GM12878 (cell line): ENCODE results near the gene DHFR. TPM values are rescaled to one million over a fixed set of nuclear protein-coding genes. Genes with fewer than 3 reads are reported as not detected.
A peak's percentile ranks its signal among the peaks of the same experiment; 100 is the strongest.

Experiments
- ATAC-seq: fragments of 200-7000 bp; cut with Tn5 transposase; 3 replicates; pipeline ENCODE4 v1.9.1; 2020; ENCODE audit warnings: mild to moderate bottlenecking, moderate library complexity
- BruUV-seq: library from RNA; stranded (reverse); fragments of 400-500 nt; replicated peaks from 2 replicates; lab custom pipeline; 2021; lab: Mats Ljungman, UMichigan
- CTCF ChIA-PET: fragments of 300-600 bp; sonication (Branson Sonifier 250); formaldehyde crosslinking; extraction: SDS; loops from one replicate; lab custom pipeline; 2021; ENCODE audit warnings: inconsistent platforms; lab: Yijun Ruan, JAX
- POLR2A ChIA-PET: fragments of 350-600 bp; formaldehyde crosslinking; extraction: SDS; loops from one replicate; lab custom pipeline; 2021; ENCODE audit warnings: inconsistent platforms; lab: Charles Lee
- RAD21 ChIA-PET: fragments of 300-600 bp; sonication (Branson Sonifier 250); formaldehyde crosslinking; loops from one replicate; lab custom pipeline; 2023; ENCODE audit warnings: antibody characterized with exemption; ENCODE audit not compliant: unreplicated experiment; lab: Charles Lee
- SMC1A ChIA-PET: fragments of 300-600 bp; sonication (Branson Sonifier 250); formaldehyde crosslinking; loops from one replicate; lab custom pipeline; 2023; ENCODE audit not compliant: unreplicated experiment, uncharacterized antibody; lab: Charles Lee
- DNase-seq: peaks from one replicate; pipeline ENCODE4 v3.0.0-alpha.2; 2011; ENCODE audit warnings: low read depth, low spot score
- FAIRE-seq: peaks from 3 replicates; lab custom pipeline; 2011; peaks lifted over from hg19 to GRCh38; lab: Jason Lieb, UNC
- H2AFZ ChIP-seq: 2 replicates; pipeline ENCODE4 v1.6.0; 2011; ENCODE audit warnings: low read depth, low read length, control low read depth; ENCODE audit not compliant: control insufficient read depth
- H3K27ac ChIP-seq: 2 replicates; pipeline ENCODE4 v1.5.1; 2011; ENCODE audit warnings: control low read depth; ENCODE audit not compliant: control insufficient read depth, insufficient read depth
- H3K27me3 ChIP-seq, 2 experiments: replicated peaks in 1 of 2; 2 replicates each; pipeline versions ENCODE4 v1.6.0 to v1.6.1; 2011; ENCODE audit warnings: low read length in 1 of 2; ENCODE audit not compliant: control insufficient read depth in 2 of 2, insufficient read depth in 2 of 2
- H3K36me3 ChIP-seq, 2 experiments: 2 replicates each; pipeline ENCODE4 v1.5.1; 2011; ENCODE audit warnings: low read length in 1 of 2; ENCODE audit not compliant: control insufficient read depth in 2 of 2, insufficient read depth in 2 of 2
- H3K4me1 ChIP-seq: 2 replicates; pipeline ENCODE4 v1.6.1; 2011; ENCODE audit warnings: mild to moderate bottlenecking, low read length, moderate library complexity, mixed read lengths; ENCODE audit not compliant: control insufficient read depth, insufficient read depth
- H3K4me2 ChIP-seq: 2 replicates; pipeline ENCODE4 v1.6.0; 2011; ENCODE audit warnings: control low read depth; ENCODE audit not compliant: control insufficient read depth, insufficient read depth
- H3K4me3 ChIP-seq: fragments of 200-600 bp; sonication (generic); 2 replicates; pipeline ENCODE4 v1.5.1; 2016
- H3K79me2 ChIP-seq: 2 replicates; pipeline ENCODE4 v1.6.0; 2011; ENCODE audit warnings: low read length; ENCODE audit not compliant: control insufficient read depth, insufficient read depth
- H3K9ac ChIP-seq: 2 replicates; pipeline ENCODE4 v1.8.0; 2011; ENCODE audit warnings: low read length, control low read depth, mixed read lengths; ENCODE audit not compliant: control insufficient read depth, insufficient read depth
- H3K9me3 ChIP-seq: replicated peaks from 3 replicates; pipeline ENCODE4 v1.5.1; 2011; ENCODE audit warnings: mild to moderate bottlenecking, low read length; ENCODE audit not compliant: control insufficient read depth, insufficient read depth
- H4K20me1 ChIP-seq: 2 replicates; pipeline ENCODE4 v1.6.0; 2011; ENCODE audit not compliant: control insufficient read depth, insufficient read depth
- CEBPZ ChIP-seq: fragments of 150-350 bp; IDR thresholded peaks from 2 replicates; pipeline ENCODE4 v1.6.1; 2016; ENCODE audit warnings: low read depth, low read length
- CHD1 ChIP-seq: IDR thresholded peaks from 2 replicates; pipeline ENCODE4 v1.6.1; 2012; ENCODE audit warnings: low read depth, low read length, improper control_type of control experiment
- CTCF ChIP-seq, 3 experiments: IDR thresholded peaks in 2 of 3; conservative IDR thresholded peaks in 1 of 3; 2 replicates each; pipeline ENCODE4 v1.5.1; 2011; ENCODE audit warnings: low read depth in 3 of 3, low read length in 3 of 3, mild to moderate bottlenecking in 3 of 3, control low read depth in 2 of 3, moderate library complexity in 2 of 3, inconsistent platforms in 1 of 3, mixed read lengths in 1 of 3; ENCODE audit not compliant: control insufficient read depth in 2 of 3, insufficient read depth in 1 of 3; ENCODE audit errors: extremely low read depth in 1 of 3
- EZH2 ChIP-seq: IDR thresholded peaks from 2 replicates; pipeline ENCODE4 v1.6.1; 2012; ENCODE audit warnings: low read depth, mild to moderate bottlenecking, control low read depth, inconsistent platforms, low read length, borderline replicate concordance; ENCODE audit not compliant: control insufficient read depth
- IRF4 ChIP-seq: IDR thresholded peaks from 2 replicates; pipeline ENCODE4 v1.6.1; 2011; ENCODE audit warnings: low read depth, low read length
- JUNB ChIP-seq: IDR thresholded peaks from 2 replicates; pipeline ENCODE4 v1.6.1; 2016; ENCODE audit warnings: antibody characterized with exemption, mild to moderate bottlenecking
- KAT2A ChIP-seq: conservative IDR thresholded peaks from 2 replicates; pipeline ENCODE4 v1.6.1; 2011; ENCODE audit warnings: low read depth, low read length; ENCODE audit not compliant: control insufficient read depth
- MYC ChIP-seq: IDR thresholded peaks from 2 replicates; pipeline ENCODE4 v1.6.1; 2011; ENCODE audit warnings: mild to moderate bottlenecking, low read length, moderate library complexity, inconsistent platforms; ENCODE audit not compliant: insufficient read depth, insufficient replicate concordance, insufficient read length, severe bottlenecking
- NBN ChIP-seq: fragments of 450-650 bp; IDR thresholded peaks from 2 replicates; pipeline ENCODE4 v1.6.1; 2016
- SUZ12 ChIP-seq: fragments of 200-600 bp; sonication (generic); IDR thresholded peaks from one replicate; pipeline ENCODE4 v1.6.1; 2018; ENCODE audit warnings: antibody characterized with exemption, mild to moderate bottlenecking; ENCODE audit not compliant: unreplicated experiment
- TCF7 ChIP-seq: IDR thresholded peaks from 2 replicates; pipeline ENCODE4 v1.6.1; 2014; ENCODE audit warnings: antibody characterized with exemption, borderline replicate concordance
- ZNF384 ChIP-seq: IDR thresholded peaks from 2 replicates; pipeline ENCODE4 v1.6.1; 2012; ENCODE audit warnings: low read depth, mild to moderate bottlenecking, low read length, improper control_type of control experiment, borderline replicate concordance
- WGBS: methylation state at CpG from one replicate; pipeline ENCODE4 v1.1.6; 2016; ENCODE audit warnings: low lambda C conversion rate; ENCODE audit not compliant: insufficient replicate concordance, insufficient coverage; ENCODE audit errors: missing lambda C conversion rate; 5-methylcytosine and 5-hydroxymethylcytosine counted together
- in situ Hi-C: fragments of 300-500 bp; cut with MboI; formaldehyde crosslinking; loops from 9 replicates; pipeline ENCODE4 v1.14.3; 2018; ENCODE audit warnings: mixed read lengths
- intact Hi-C: fragments of 100-400 bp; cut with micrococcal nuclease; formaldehyde crosslinking; loops from one replicate; pipeline ENCODE4 v1.14.2; 2022; ENCODE audit not compliant: unreplicated experiment
- polyA plus RNA-seq, 11 experiments: library from polyadenylated mRNA; depleted of rRNA in 4 of 11; unstranded in 6 of 11; stranded (reverse) in 5 of 11; fragments of >200 nt; fragmentation: Nextera tagmentation in 4 of 11; fragmentation: Illumina TruSeq in 1 of 11; extraction: Ambion mirVana in 4 of 11; extraction: Trizol in 1 of 11; gene quantifications; 1 replicate in 1 of 11; 2 replicates in 10 of 11; pipeline versions ENCODE4 v1.2.1 to v1.2.3, GENCODE V29; 2011 to 2016; ENCODE audit warnings: inconsistent platforms in 2 of 11, missing spikeins in 2 of 11, low read depth in 1 of 11
- small RNA-seq: library from RNA; depleted of rRNA; stranded (forward); fragments of <200 nt; gene quantifications from one replicate; pipeline ENCODE3, GENCODE V24; 2014
- total RNA-seq, 4 experiments: library from RNA; depleted of rRNA in 3 of 4; stranded (reverse); fragments of >200 nt in 3 of 4; fragmentation: Illumina TruSeq in 1 of 4; extraction: Trizol in 1 of 4; gene quantifications; 2 replicates each; pipeline versions ENCODE4 v1.2.1 to v1.2.3, GENCODE V29; 2013 to 2021

DHFR gene
- total and polyA plus RNA-seq, 10 of the 15 experiments (the other 5 are each of a cell fraction or from before 2014, with no cell fraction given): 57.9 to 143 (median 71.4) TPM

DNA sequence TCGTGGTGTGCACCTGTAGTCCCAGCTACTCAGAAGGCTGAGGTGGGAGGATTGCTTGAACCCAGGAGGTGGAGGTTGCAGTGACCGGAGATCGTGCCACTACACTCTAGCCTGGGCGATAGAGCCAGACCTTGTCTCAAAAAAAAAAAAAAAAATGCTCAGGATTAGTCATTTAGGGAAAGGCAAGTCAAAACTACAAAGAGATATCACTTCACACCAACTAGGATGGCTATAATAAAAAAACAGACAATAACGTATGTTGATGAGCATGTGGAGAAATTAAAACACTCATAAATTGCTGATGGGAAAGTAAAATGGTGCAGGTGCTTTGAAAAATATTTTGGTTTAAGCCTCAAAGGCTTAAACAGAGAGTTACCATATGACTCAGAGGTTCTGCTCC is 78.4 kb downstream of the DHFR start:
- Histone ChIP-seq H3K9ac (no peak overlapping the region), H3K27me3 (peaks cover 0 to under 1% of the 10 kb centered on the region in 2 experiments; a peak in 1 of 4 replicates), H3K27ac (no peak overlapping the region), H3K4me2 (no peak overlapping the region), H3K4me1 (no peaks in the 10 kb centered on the region), H4K20me1 (no peaks in the 10 kb centered on the region), H3K36me3 (no peaks in the 10 kb centered on the region), H2AFZ (no peak overlapping the region), H3K79me2 (no peaks in the 10 kb centered on the region), H3K4me3 (no peak overlapping the region), H3K9me3 (no peaks in the 10 kb centered on the region)
- in situ Hi-C loops: no loop called here
- POLR2A ChIA-PET: no interaction called here
- SMC1A ChIA-PET: no interaction called here
- FAIRE-seq (no peak), ATAC-seq (peak; percentile 65), DNase-seq (no peak)
- 4% methylated on average over 5 of the region's 5 CpGs for WGBS
- peak; percentile 86 for TF ChIP-seq JUNB
- TF ChIP-seq IRF4: peak; percentile 64; the same call in 1 of the 2 replicates
- no peak for TF ChIP-seq CTCF (IDR thresholded peaks at IDR 0.05 in 2 of 3, conservative IDR thresholded peaks at IDR 0.05 in 1 of 3; ENCODE audit: control insufficient read depth in 2 of 3, extremely low read depth in 1 of 3, insufficient read depth in 1 of 3, low read depth in 3 of 3, low read length in 3 of 3)
- no peak for TF ChIP-seq NBN
- TF ChIP-seq MYC: no peak
- no peak for TF ChIP-seq CHD1
- TF ChIP-seq ZNF384: peak; percentile 36; the same call in 1 of the 2 replicates
- TF ChIP-seq KAT2A: no peak
- TF ChIP-seq TCF7: peak; percentile 57; the same call in 1 of the 2 replicates
- no peak for TF ChIP-seq EZH2
- no peak for TF ChIP-seq SUZ12
- TF ChIP-seq CEBPZ: no peak
- CTCF ChIA-PET: no interaction called here
- intact Hi-C loops: no loop called here
- RAD21 ChIA-PET: no interaction called here
- no TSS peak for BruUV-seq

Small RNA genes within 50 kb of the gene (small RNA-seq; reads per million reads assigned to genes)
- gene DBIP2: not detected
- gene MTRNR2L2: not detected

Other genes starting within 250 kb of the DHFR start
- gene ZFYVE16, start 246.9 kb downstream of the DHFR start, total RNA-seq (2014; rRNA removed): 9.1 and 11.2 TPM in 2 replicates
- 10.9 and 11.6 TPM in 2 replicates for gene ZFYVE16, start 246.9 kb downstream of the DHFR start, total RNA-seq (2014; rRNA removed; fragmentation: Illumina TruSeq; extraction: Trizol)
- gene ZFYVE16, start 246.9 kb downstream of the DHFR start, total RNA-seq (2021): 9.2 and 12.4 TPM in 2 replicates
- 8.6 and 17.4 TPM in 2 replicates for gene ZFYVE16, start 246.9 kb downstream of the DHFR start, polyA plus RNA-seq (2011; rRNA removed)
- gene ZFYVE16, start 246.9 kb downstream of the DHFR start, polyA plus RNA-seq (2014; fragmentation: Illumina TruSeq; extraction: Trizol): 8.2 and 11.3 TPM in 2 replicates
- 1 to 10 TPM; 2.9 to 3.3 TPM for gene ZFYVE16, start 246.9 kb downstream of the DHFR start, polyA plus RNA-seq (2014; fragmentation: Nextera tagmentation; extraction: Ambion mirVana)
- 3.3 and 4.9 TPM in 2 replicates for gene ZFYVE16, start 246.9 kb downstream of the DHFR start, polyA plus RNA-seq (2014; rRNA removed)
- gene ZFYVE16, start 246.9 kb downstream of the DHFR start, polyA plus RNA-seq (2016; fragmentation: Nextera tagmentation; extraction: Ambion mirVana): 1 to 10 TPM; 5.7 to 7.5 TPM
- 0.44 and 0.79 TPM in 2 replicates for gene FAM151B, start 166.9 kb downstream of the DHFR start, total RNA-seq (2014; rRNA removed)
- 0.23 and 0.27 TPM in 2 replicates for gene FAM151B, start 166.9 kb downstream of the DHFR start, total RNA-seq (2014; rRNA removed; fragmentation: Illumina TruSeq; extraction: Trizol)
- gene FAM151B, start 166.9 kb downstream of the DHFR start, total RNA-seq (2021): 0.11 and 0.23 TPM in 2 replicates
- 0.20 and 0.22 TPM in 2 replicates for gene FAM151B, start 166.9 kb downstream of the DHFR start, polyA plus RNA-seq (2011; rRNA removed)
- gene FAM151B, start 166.9 kb downstream of the DHFR start, polyA plus RNA-seq (2014; fragmentation: Illumina TruSeq; extraction: Trizol): 0.22 and 0.95 TPM in 2 replicates
- gene FAM151B, start 166.9 kb downstream of the DHFR start, polyA plus RNA-seq (2014; fragmentation: Nextera tagmentation; extraction: Ambion mirVana): under 1 TPM; 0.14 to 0.16 TPM
- 0.05 and 0.09 TPM in 2 replicates for gene FAM151B, start 166.9 kb downstream of the DHFR start, polyA plus RNA-seq (2014; rRNA removed)
- gene FAM151B, start 166.9 kb downstream of the DHFR start, polyA plus RNA-seq (2016; fragmentation: Nextera tagmentation; extraction: Ambion mirVana): under 1 TPM; 0.23 to 0.64 TPM
- under 0.01 TPM in 1 of 2 replicates, not detected in the other for gene ANKRD34B, start 84.7 kb downstream of the DHFR start, total RNA-seq (2014; rRNA removed)
- gene ANKRD34B, start 84.7 kb downstream of the DHFR start, total RNA-seq (2014; rRNA removed; fragmentation: Illumina TruSeq; extraction: Trizol): not detected in 2 replicates
- not detected in 2 replicates for gene ANKRD34B, start 84.7 kb downstream of the DHFR start, total RNA-seq (2021)
- gene ANKRD34B, start 84.7 kb downstream of the DHFR start, polyA plus RNA-seq (2011; rRNA removed): not detected in 2 replicates
- not detected in 2 replicates for gene ANKRD34B, start 84.7 kb downstream of the DHFR start, polyA plus RNA-seq (2014; fragmentation: Illumina TruSeq; extraction: Trizol)
- not detected for gene ANKRD34B, start 84.7 kb downstream of the DHFR start, polyA plus RNA-seq (2014; fragmentation: Nextera tagmentation; extraction: Ambion mirVana)
- not detected in 2 replicates for gene ANKRD34B, start 84.7 kb downstream of the DHFR start, polyA plus RNA-seq (2014; rRNA removed)
- not detected for gene ANKRD34B, start 84.7 kb downstream of the DHFR start, polyA plus RNA-seq (2016; fragmentation: Nextera tagmentation; extraction: Ambion mirVana)
- 12.0 and 12.5 TPM in 2 replicates for gene MSH3, start 331 bp downstream of the DHFR start, total RNA-seq (2014; rRNA removed)
- gene MSH3, start 331 bp downstream of the DHFR start, total RNA-seq (2014; rRNA removed; fragmentation: Illumina TruSeq; extraction: Trizol): 16.4 and 17.5 TPM in 2 replicates
- 12.2 and 12.4 TPM in 2 replicates for gene MSH3, start 331 bp downstream of the DHFR start, total RNA-seq (2021)
- gene MSH3, start 331 bp downstream of the DHFR start, polyA plus RNA-seq (2011; rRNA removed): 11.0 and 16.9 TPM in 2 replicates
- gene MSH3, start 331 bp downstream of the DHFR start, polyA plus RNA-seq (2014; fragmentation: Illumina TruSeq; extraction: Trizol): 12.1 and 14.2 TPM in 2 replicates
- 1 to 10 TPM; 4.7 to 5.4 TPM for gene MSH3, start 331 bp downstream of the DHFR start, polyA plus RNA-seq (2014; fragmentation: Nextera tagmentation; extraction: Ambion mirVana)
- 6.6 and 7.3 TPM in 2 replicates for gene MSH3, start 331 bp downstream of the DHFR start, polyA plus RNA-seq (2014; rRNA removed)
- 10 to 100 TPM; 16.5 to 17.4 TPM for gene MSH3, start 331 bp downstream of the DHFR start, polyA plus RNA-seq (2016; fragmentation: Nextera tagmentation; extraction: Ambion mirVana)